ENCODE data around the gene MYO1E. TPM values are rescaled to one million over a fixed set of nuclear protein-coding genes. Genes with fewer than 3 reads are reported as not detected.
A peak's percentile ranks its signal among the peaks of the same experiment; 100 is the strongest.

MYO1E gene
- polyA plus RNA-seq, 2 donors: 39.6 to 43.3 TPM

- H3K4me1 ChIP-seq (ENCODE audit: control insufficient read depth in 2 of 2, insufficient read depth in 2 of 2, low read length in 1 of 2): peaks cover 0 to 3% of the 10 kb centered on the region in 2 donors
- H3K27ac ChIP-seq (ENCODE audit: low read depth in 2 of 2, low read length in 1 of 2): peak overlapping the region in 1 of 2 donors; percentile 15
- H3K27me3 ChIP-seq (ENCODE audit: control insufficient read depth in 1 of 2, insufficient read depth in 2 of 2, low read length in 2 of 2): no peaks in the 10 kb centered on the region
- WGBS, 2 donors: 36 to 64% methylated on average over 6 of the region's 6 CpGs
- no peaks in the 10 kb centered on the region for H3K9me3 ChIP-seq (ENCODE audit: control insufficient read depth in 2 of 2, insufficient read depth in 1 of 2, low read depth in 1 of 2, low read length in 1 of 2)
- H3K4me3 ChIP-seq (ENCODE audit: low read depth in 1 of 2, low read length in 2 of 2): no peak overlapping the region
- H3K36me3 ChIP-seq (ENCODE audit: control insufficient read depth in 2 of 2, insufficient read depth in 2 of 2, low read length in 1 of 2): no peaks in the 10 kb centered on the region
Observed at GRCh38 chr15:59329570-59330350, 42.9 kb downstream of the MYO1E start.

DNA sequence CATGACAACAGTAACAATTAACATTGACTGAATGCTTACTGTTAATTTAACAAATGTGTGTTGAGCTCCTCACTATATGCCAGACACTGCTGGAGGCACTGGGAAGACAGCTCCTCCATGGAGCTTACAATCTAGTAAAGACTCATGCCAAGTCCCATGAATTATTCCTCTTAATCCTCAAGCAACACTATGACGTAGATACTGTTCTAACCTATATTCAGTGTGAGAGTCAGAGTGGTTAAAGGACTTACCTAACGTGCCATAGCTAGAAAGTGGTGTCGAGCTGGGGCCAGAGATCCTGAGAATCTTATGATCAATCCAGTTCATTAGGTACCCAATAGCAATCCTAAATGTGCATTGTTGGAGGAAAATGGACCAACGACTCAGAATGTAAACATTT, 43.6 kb downstream of the MYO1E start:
- Histone ChIP-seq H3K9me3 (ENCODE audit: control insufficient read depth in 2 of 2, insufficient read depth in 1 of 2, low read depth in 1 of 2, low read length in 1 of 2) (no peaks in the 10 kb centered on the region), H3K36me3 (ENCODE audit: control insufficient read depth in 2 of 2, insufficient read depth in 2 of 2, low read length in 1 of 2) (no peaks in the 10 kb centered on the region), H3K27ac (ENCODE audit: low read depth in 2 of 2, low read length in 1 of 2) (no peak overlapping the region), H3K4me1 (ENCODE audit: control insufficient read depth in 2 of 2, insufficient read depth in 2 of 2, low read length in 1 of 2) (peaks cover 0 to 3% of the 10 kb centered on the region in 2 donors), H3K4me3 (ENCODE audit: low read depth in 1 of 2, low read length in 2 of 2) (no peak overlapping the region), H3K27me3 (ENCODE audit: control insufficient read depth in 1 of 2, insufficient read depth in 2 of 2, low read length in 2 of 2) (no peaks in the 10 kb centered on the region)
- WGBS, 2 donors: 75 to 78% methylated on average over 4 of the region's 4 CpGs

GRCh38 chr15:59327942-59328341, 44.7 kb downstream of the MYO1E start:
- WGBS, 2 donors: 83 to 87% methylated on average over 3 of the region's 3 CpGs
- Histone ChIP-seq H3K4me3 (ENCODE audit: low read depth in 1 of 2, low read length in 2 of 2) (no peak overlapping the region), H3K9me3 (ENCODE audit: control insufficient read depth in 2 of 2, insufficient read depth in 1 of 2, low read depth in 1 of 2, low read length in 1 of 2) (no peaks in the 10 kb centered on the region), H3K27me3 (ENCODE audit: control insufficient read depth in 1 of 2, insufficient read depth in 2 of 2, low read length in 2 of 2) (no peaks in the 10 kb centered on the region), H3K36me3 (ENCODE audit: control insufficient read depth in 2 of 2, insufficient read depth in 2 of 2, low read length in 1 of 2) (no peaks in the 10 kb centered on the region), H3K27ac (ENCODE audit: low read depth in 2 of 2, low read length in 1 of 2) (no peak overlapping the region), H3K4me1 (ENCODE audit: control insufficient read depth in 2 of 2, insufficient read depth in 2 of 2, low read length in 1 of 2) (peaks cover 0 to 3% of the 10 kb centered on the region in 2 donors)

- no peaks in the 10 kb centered on the region for H3K27me3 ChIP-seq (ENCODE audit: control insufficient read depth in 1 of 2, insufficient read depth in 2 of 2, low read length in 2 of 2)
- no peak overlapping the region for H3K27ac ChIP-seq (ENCODE audit: low read depth in 2 of 2, low read length in 1 of 2)
- no peaks in the 10 kb centered on the region for H3K36me3 ChIP-seq (ENCODE audit: control insufficient read depth in 2 of 2, insufficient read depth in 2 of 2, low read length in 1 of 2)
- H3K9me3 ChIP-seq (ENCODE audit: control insufficient read depth in 2 of 2, insufficient read depth in 1 of 2, low read depth in 1 of 2, low read length in 1 of 2): no peaks in the 10 kb centered on the region
- H3K4me3 ChIP-seq (ENCODE audit: low read depth in 1 of 2, low read length in 2 of 2): no peak overlapping the region
- H3K4me1 ChIP-seq (ENCODE audit: control insufficient read depth in 2 of 2, insufficient read depth in 2 of 2, low read length in 1 of 2): peaks cover 0 to 3% of the 10 kb centered on the region in 2 donors
- WGBS, 2 donors: 78 to 83% methylated on average over 6 of the region's 6 CpGs
Observed at GRCh38 chr15:59326856-59327255, 45.8 kb downstream of the MYO1E start.

GRCh38 chr15:59322056-59322759, 50.5 kb downstream of the MYO1E start:
- Histone ChIP-seq H3K36me3 (ENCODE audit: control insufficient read depth in 2 of 2, insufficient read depth in 2 of 2, low read length in 1 of 2) (no peaks in the 10 kb centered on the region), H3K9me3 (ENCODE audit: control insufficient read depth in 2 of 2, insufficient read depth in 1 of 2, low read depth in 1 of 2, low read length in 1 of 2) (no peaks in the 10 kb centered on the region), H3K27me3 (ENCODE audit: control insufficient read depth in 1 of 2, insufficient read depth in 2 of 2, low read length in 2 of 2) (no peaks in the 10 kb centered on the region), H3K27ac (ENCODE audit: low read depth in 2 of 2, low read length in 1 of 2) (no peak overlapping the region), H3K4me1 (ENCODE audit: control insufficient read depth in 2 of 2, insufficient read depth in 2 of 2, low read length in 1 of 2) (no peaks in the 10 kb centered on the region), H3K4me3 (ENCODE audit: low read depth in 1 of 2, low read length in 2 of 2) (no peak overlapping the region)
- WGBS, 2 donors: 90 to 91% methylated on average over 2 of the region's 2 CpGs

DNA sequence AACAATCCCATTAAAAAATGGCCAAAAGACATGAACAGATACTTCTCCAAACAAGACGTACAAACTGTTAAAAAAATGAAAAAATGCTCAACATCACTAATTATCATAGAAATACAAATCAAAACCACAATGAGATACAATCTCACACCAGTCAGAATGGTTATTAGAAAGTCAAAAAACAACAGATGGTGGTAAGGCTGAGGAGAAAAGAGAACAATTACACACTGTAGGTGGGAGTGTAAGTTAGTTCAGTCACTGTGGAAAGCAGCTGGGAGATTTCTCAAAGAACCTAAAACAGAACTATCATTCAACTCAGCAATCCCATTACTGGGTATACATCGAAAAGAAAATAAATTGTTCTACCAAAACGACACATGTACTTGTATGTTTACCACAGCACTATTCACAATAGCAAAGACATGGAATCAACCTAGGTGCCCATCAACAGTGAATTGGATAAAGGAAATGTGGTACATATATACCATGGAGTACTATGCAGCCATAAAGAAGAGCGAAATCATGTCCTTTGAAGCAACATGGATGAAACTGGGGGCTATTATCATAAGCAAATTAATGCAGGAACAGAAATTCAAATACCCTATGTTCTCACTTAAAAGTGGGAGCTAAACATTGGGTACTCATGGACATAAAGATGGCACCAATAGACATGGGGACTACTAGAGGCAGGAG, 51.5 kb downstream of the MYO1E start:
- Histone ChIP-seq H3K27ac (ENCODE audit: low read depth in 2 of 2, low read length in 1 of 2) (no peak overlapping the region), H3K9me3 (ENCODE audit: control insufficient read depth in 2 of 2, insufficient read depth in 1 of 2, low read depth in 1 of 2, low read length in 1 of 2) (no peaks in the 10 kb centered on the region), H3K27me3 (ENCODE audit: control insufficient read depth in 1 of 2, insufficient read depth in 2 of 2, low read length in 2 of 2) (no peaks in the 10 kb centered on the region), H3K4me3 (ENCODE audit: low read depth in 1 of 2, low read length in 2 of 2) (no peak overlapping the region), H3K4me1 (ENCODE audit: control insufficient read depth in 2 of 2, insufficient read depth in 2 of 2, low read length in 1 of 2) (no peaks in the 10 kb centered on the region), H3K36me3 (ENCODE audit: control insufficient read depth in 2 of 2, insufficient read depth in 2 of 2, low read length in 1 of 2) (no peaks in the 10 kb centered on the region)
- 94% methylated on average over 4 of the region's 4 CpGs for WGBS, 2 donors

- Histone ChIP-seq H3K4me3 (ENCODE audit: low read depth in 1 of 2, low read length in 2 of 2) (no peak overlapping the region), H3K27ac (ENCODE audit: low read depth in 2 of 2, low read length in 1 of 2) (no peak overlapping the region), H3K36me3 (ENCODE audit: control insufficient read depth in 2 of 2, insufficient read depth in 2 of 2, low read length in 1 of 2) (no peaks in the 10 kb centered on the region), H3K27me3 (ENCODE audit: control insufficient read depth in 1 of 2, insufficient read depth in 2 of 2, low read length in 2 of 2) (no peaks in the 10 kb centered on the region), H3K4me1 (ENCODE audit: control insufficient read depth in 2 of 2, insufficient read depth in 2 of 2, low read length in 1 of 2) (peaks cover 4 to 6% of the 10 kb centered on the region in 2 donors), H3K9me3 (ENCODE audit: control insufficient read depth in 2 of 2, insufficient read depth in 1 of 2, low read depth in 1 of 2, low read length in 1 of 2) (no peaks in the 10 kb centered on the region)
- 80 to 86% methylated on average over 1 of the region's 1 CpG for WGBS, 2 donors
Observed at GRCh38 chr15:59317211-59317610, 55.5 kb downstream of the MYO1E start.

GRCh38 chr15:59315914-59316451, 56.7 kb downstream of the MYO1E start:
- 60 to 62% methylated on average over 6 of the region's 6 CpGs for WGBS, 2 donors
- Histone ChIP-seq H3K36me3 (ENCODE audit: control insufficient read depth in 2 of 2, insufficient read depth in 2 of 2, low read length in 1 of 2) (no peaks in the 10 kb centered on the region), H3K4me3 (ENCODE audit: low read depth in 1 of 2, low read length in 2 of 2) (no peak overlapping the region), H3K27ac (ENCODE audit: low read depth in 2 of 2, low read length in 1 of 2) (no peak overlapping the region), H3K4me1 (ENCODE audit: control insufficient read depth in 2 of 2, insufficient read depth in 2 of 2, low read length in 1 of 2) (peaks cover 4 to 6% of the 10 kb centered on the region in 2 donors), H3K9me3 (ENCODE audit: control insufficient read depth in 2 of 2, insufficient read depth in 1 of 2, low read depth in 1 of 2, low read length in 1 of 2) (no peaks in the 10 kb centered on the region), H3K27me3 (ENCODE audit: control insufficient read depth in 1 of 2, insufficient read depth in 2 of 2, low read length in 2 of 2) (no peaks in the 10 kb centered on the region)

GRCh38 chr15:59313641-59314332, 58.9 kb downstream of the MYO1E start:
- H3K27ac ChIP-seq (ENCODE audit: low read depth in 2 of 2, low read length in 1 of 2): peak overlapping the region; percentile 38 to 84
- H3K4me3 ChIP-seq (ENCODE audit: low read depth in 1 of 2, low read length in 2 of 2): no peak overlapping the region
- H3K36me3 ChIP-seq (ENCODE audit: control insufficient read depth in 2 of 2, insufficient read depth in 2 of 2, low read length in 1 of 2): no peaks in the 10 kb centered on the region
- no peaks in the 10 kb centered on the region for H3K27me3 ChIP-seq (ENCODE audit: control insufficient read depth in 1 of 2, insufficient read depth in 2 of 2, low read length in 2 of 2)
- peaks cover 4 to 6% of the 10 kb centered on the region in 2 donors for H3K4me1 ChIP-seq (ENCODE audit: control insufficient read depth in 2 of 2, insufficient read depth in 2 of 2, low read length in 1 of 2)
- WGBS, 2 donors: 31 to 35% methylated on average over 6 of the region's 6 CpGs
- no peaks in the 10 kb centered on the region for H3K9me3 ChIP-seq (ENCODE audit: control insufficient read depth in 2 of 2, insufficient read depth in 1 of 2, low read depth in 1 of 2, low read length in 1 of 2)
